Muscle layer of duodenum (tissue), 2 donors: ENCODE results near the gene CACNB4.

Experiments used
- H3K27ac ChIP-seq: one replicate; pipeline ENCODE4 v1.7.0; 2013; ENCODE audit warnings: mild to moderate bottlenecking, low read length
- H3K27me3 ChIP-seq: one replicate; pipeline ENCODE4 v1.7.0; 2013; ENCODE audit warnings: low read depth, mild to moderate bottlenecking, control low read depth, low read length
- H3K36me3 ChIP-seq, 2 donors: one replicate each; pipeline ENCODE4 v1.7.0; 2013; ENCODE audit warnings: low read length in 2 of 2, control low read depth in 1 of 2, mild to moderate bottlenecking in 1 of 2; ENCODE audit not compliant: insufficient read depth in 2 of 2, control insufficient read depth in 1 of 2
- H3K4me1 ChIP-seq, 2 donors: one replicate each; pipeline ENCODE4 v1.7.0; 2013; ENCODE audit warnings: low read length in 2 of 2, mild to moderate bottlenecking in 2 of 2, control low read depth in 1 of 2, moderate library complexity in 1 of 2; ENCODE audit not compliant: insufficient read depth in 2 of 2, control insufficient read depth in 1 of 2
- H3K4me3 ChIP-seq, 2 donors: one replicate each; pipeline ENCODE4 v1.7.0; 2013; ENCODE audit warnings: low read length in 2 of 2, low read depth in 1 of 2, mild to moderate bottlenecking in 1 of 2
- H3K9me3 ChIP-seq, 2 donors: one replicate each; pipeline ENCODE4 v1.7.0; 2013; ENCODE audit warnings: low read length in 2 of 2, control low read depth in 1 of 2, mild to moderate bottlenecking in 1 of 2; ENCODE audit not compliant: control insufficient read depth in 1 of 2
- donor health status: healthy.

CACNB4 gene

GRCh38 chr2:152088006-152088405 is 10.8 kb downstream of the CACNB4 start:
- H3K27ac ChIP-seq = no peak overlapping the region
- no peaks in the 10 kb centered on the region for H3K9me3 ChIP-seq
- H3K4me3 ChIP-seq = no peak overlapping the region
- H3K4me1 ChIP-seq = no peaks in the 10 kb centered on the region
- no peaks in the 10 kb centered on the region for H3K36me3 ChIP-seq
- H3K27me3 ChIP-seq = no peaks in the 10 kb centered on the region

- Histone ChIP-seq H3K36me3 (no peaks in the 10 kb centered on the region), H3K4me3 (no peak overlapping the region), H3K27ac (no peak overlapping the region), H3K9me3 (no peaks in the 10 kb centered on the region), H3K4me1 (no peaks in the 10 kb centered on the region), H3K27me3 (no peaks in the 10 kb centered on the region)
Observed at GRCh38 chr2:152086231-152086630, 12.6 kb downstream of the CACNB4 start.

- Histone ChIP-seq H3K36me3 (no peaks in the 10 kb centered on the region), H3K4me3 (no peak overlapping the region), H3K9me3 (no peaks in the 10 kb centered on the region), H3K4me1 (no peaks in the 10 kb centered on the region), H3K27ac (no peak overlapping the region), H3K27me3 (no peaks in the 10 kb centered on the region)
Observed at GRCh38 chr2:152084076-152084475, 14.8 kb downstream of the CACNB4 start.

GRCh38 chr2:152083202-152083875 is 15.5 kb downstream of the CACNB4 start:
- Histone ChIP-seq H3K27ac (no peak overlapping the region), H3K36me3 (no peaks in the 10 kb centered on the region), H3K4me1 (no peaks in the 10 kb centered on the region), H3K9me3 (no peaks in the 10 kb centered on the region), H3K27me3 (no peaks in the 10 kb centered on the region), H3K4me3 (no peak overlapping the region)

GRCh38 chr2:152078662-152079061 is 20.2 kb downstream of the CACNB4 start:
- no peaks in the 10 kb centered on the region for H3K27me3 ChIP-seq
- H3K4me3 ChIP-seq = no peak overlapping the region
- no peak overlapping the region for H3K27ac ChIP-seq
- no peaks in the 10 kb centered on the region for H3K4me1 ChIP-seq
- H3K9me3 ChIP-seq = no peaks in the 10 kb centered on the region
- H3K36me3 ChIP-seq = no peaks in the 10 kb centered on the region

GRCh38 chr2:152078023-152078422 is 20.8 kb downstream of the CACNB4 start:
- H3K9me3 ChIP-seq = no peaks in the 10 kb centered on the region
- no peaks in the 10 kb centered on the region for H3K36me3 ChIP-seq
- no peak overlapping the region for H3K4me3 ChIP-seq
- no peaks in the 10 kb centered on the region for H3K27me3 ChIP-seq
- H3K27ac ChIP-seq = no peak overlapping the region
- no peaks in the 10 kb centered on the region for H3K4me1 ChIP-seq

GRCh38 chr2:152075461-152076050 is 23.3 kb downstream of the CACNB4 start:
- no peaks in the 10 kb centered on the region for H3K27me3 ChIP-seq
- no peaks in the 10 kb centered on the region for H3K36me3 ChIP-seq
- H3K4me1 ChIP-seq = no peaks in the 10 kb centered on the region
- H3K27ac ChIP-seq = no peak overlapping the region
- H3K9me3 ChIP-seq = no peaks in the 10 kb centered on the region
- no peak overlapping the region for H3K4me3 ChIP-seq

GRCh38 chr2:152072011-152072410 is 26.8 kb downstream of the CACNB4 start:
- Histone ChIP-seq H3K27me3 (no peaks in the 10 kb centered on the region), H3K4me1 (no peaks in the 10 kb centered on the region), H3K36me3 (no peaks in the 10 kb centered on the region), H3K4me3 (no peak overlapping the region), H3K27ac (no peak overlapping the region), H3K9me3 (no peaks in the 10 kb centered on the region)

- Histone ChIP-seq H3K27ac (no peak overlapping the region), H3K36me3 (no peaks in the 10 kb centered on the region), H3K4me3 (no peak overlapping the region), H3K27me3 (no peaks in the 10 kb centered on the region), H3K4me1 (no peaks in the 10 kb centered on the region), H3K9me3 (no peaks in the 10 kb centered on the region)
Observed at GRCh38 chr2:152071518-152071917, 27.3 kb downstream of the CACNB4 start.

GRCh38 chr2:152071092-152071491 is 27.8 kb downstream of the CACNB4 start:
- Histone ChIP-seq H3K27ac (no peak overlapping the region), H3K4me1 (no peaks in the 10 kb centered on the region), H3K27me3 (no peaks in the 10 kb centered on the region), H3K4me3 (no peak overlapping the region), H3K36me3 (no peaks in the 10 kb centered on the region), H3K9me3 (no peaks in the 10 kb centered on the region)

GRCh38 chr2:152068226-152068625 is 30.6 kb downstream of the CACNB4 start:
- H3K4me3 ChIP-seq = no peak overlapping the region
- H3K36me3 ChIP-seq = no peaks in the 10 kb centered on the region
- H3K9me3 ChIP-seq = no peaks in the 10 kb centered on the region
- no peak overlapping the region for H3K27ac ChIP-seq
- H3K4me1 ChIP-seq = no peaks in the 10 kb centered on the region
- H3K27me3 ChIP-seq = no peaks in the 10 kb centered on the region

GRCh38 chr2:152067823-152068222 is 31.0 kb downstream of the CACNB4 start:
- H3K4me3 ChIP-seq = no peak overlapping the region
- no peaks in the 10 kb centered on the region for H3K9me3 ChIP-seq
- H3K4me1 ChIP-seq = no peaks in the 10 kb centered on the region
- H3K27me3 ChIP-seq = no peaks in the 10 kb centered on the region
- H3K27ac ChIP-seq = no peak overlapping the region
- H3K36me3 ChIP-seq = no peaks in the 10 kb centered on the region
